Stomach (tissue), 9 donors: ENCODE data around the gene PRDM8. TPM values are rescaled to one million over a fixed set of nuclear protein-coding genes. Genes with fewer than 3 reads are reported as not detected.

Experiments
- DNase-seq, 2 donors: peaks; one replicate each; pipeline versions ENCODE4 v3.0.0 to v3.0.0-alpha.2; 2013 to 2019
- H3K27ac ChIP-seq, 5 donors: fragments of 200-600 bp in 4 of 5; sonication (generic) in 4 of 5; one replicate each; pipeline ENCODE4 v1.5.1; 2013 to 2019; ENCODE audit warnings: mild to moderate bottlenecking in 1 of 5, moderate library complexity in 1 of 5
- H3K27me3 ChIP-seq, 3 donors: fragments of 200-600 bp; sonication (generic); one replicate each; pipeline ENCODE4 v1.5.1; 2017 to 2019; ENCODE audit warnings: mixed run types in 1 of 3
- H3K36me3 ChIP-seq, 4 donors: fragments of 200-600 bp; sonication (generic); 1 replicate in 3 of 4; 2 replicates in 1 of 4; pipeline ENCODE4 v1.5.1; 2016 to 2019
- H3K4me1 ChIP-seq, 4 donors: fragments of 200-600 bp; sonication (generic); one replicate each; pipeline ENCODE4 v1.5.1; 2016 to 2019
- H3K4me3 ChIP-seq, 4 donors: fragments of 200-600 bp; sonication (generic) in 3 of 4; one replicate each; pipeline ENCODE4 v1.5.1; 2016 to 2019; ENCODE audit warnings: mild to moderate bottlenecking in 1 of 4
- H3K9me3 ChIP-seq, 4 donors: fragments of 200-600 bp; sonication (generic); one replicate each; pipeline ENCODE4 v1.5.1; 2016 to 2019
- EP300 ChIP-seq: sonication (generic); formaldehyde crosslinking; IDR thresholded peaks from one replicate; pipeline ENCODE4 v1.6.1; 2017; ENCODE audit warnings: antibody characterized with exemption
- POLR2A ChIP-seq, 4 donors: fragments of 450-650 bp; IDR thresholded peaks; one replicate each; pipeline ENCODE4 v1.6.1; 2016; ENCODE audit warnings: antibody characterized with exemption in 4 of 4, control low read depth in 2 of 4, mild to moderate bottlenecking in 1 of 4, moderate library complexity in 1 of 4
- POLR2AphosphoS5 ChIP-seq, 3 donors: sonication (generic); formaldehyde crosslinking; IDR thresholded peaks; one replicate each; pipeline ENCODE4 v1.6.1; 2016; ENCODE audit warnings: antibody characterized with exemption in 3 of 3
- WGBS, 5 donors: extraction: QIAGEN DNeasy Blood & Tissue Kit in 3 of 5; methylation state at CpG; one replicate each; pipeline versions ENCODE4 v1.1.5 to v1.1.7; 2013 to 2018; 5-methylcytosine and 5-hydroxymethylcytosine counted together
- intact Hi-C: fragments of 100-400 bp; cut with DNase I; formaldehyde crosslinking; loops from one replicate; pipeline ENCODE4 v1.15.1; 2023; ENCODE audit warnings: low total_unique reads
- polyA plus RNA-seq, 3 donors: library from polyadenylated mRNA; stranded (reverse); fragments of 200-250 nt; gene quantifications; one replicate each; pipeline ENCODE4 v1.2.3, GENCODE V29; 2013
- total RNA-seq, 5 donors: library from RNA; depleted of rRNA; stranded (reverse); fragments of >200 nt; gene quantifications; one replicate each; pipeline versions ENCODE4 v1.1.0 to v1.2.3, GENCODE V29; 2014 to 2016
- TF ChIP-seq, protein P1 (sequence below), 7 experiments: fragments of 450-650 bp in 4 of 7; fragments of 200-600 bp in 3 of 7; sonication (generic) in 3 of 7; IDR thresholded peaks; one replicate each; pipeline ENCODE4 v1.5.1; 2016 to 2019; ENCODE audit warnings: antibody characterized with exemption in 7 of 7, control low read depth in 2 of 7, mild to moderate bottlenecking in 1 of 7
- donor health status: healthy with polysubstance abuse.
- donor health status: Bipolar disorder and iron deficiency.
- donor health status: healthy.

PRDM8 gene
- total and polyA plus RNA-seq, 8 donors: 1.6 to 22.8 (median 2.9) TPM; not detected in 1

DNA sequence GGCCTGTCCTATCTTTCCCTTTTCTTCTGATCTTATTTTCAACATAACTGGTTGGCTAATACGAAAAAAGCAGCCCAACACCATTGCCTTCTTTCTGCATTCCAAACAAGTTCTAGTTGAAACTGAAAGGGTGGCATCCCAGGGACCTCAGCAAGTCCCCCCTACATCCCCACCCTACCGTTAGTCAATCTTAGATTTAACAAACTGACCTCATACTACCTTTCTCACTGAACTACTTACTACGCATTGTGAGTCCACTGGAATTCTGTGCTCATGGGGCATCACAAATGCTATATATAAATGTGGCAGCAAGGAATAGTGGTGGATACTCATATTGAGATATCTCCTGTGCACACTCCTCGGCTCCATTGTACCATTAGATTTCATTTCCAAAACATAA lies 36.1 kb downstream of the PRDM8 start:
- no peaks in the 10 kb centered on the region for H3K36me3 ChIP-seq
- no peak overlapping the region for H3K4me3 ChIP-seq
- H3K4me1 ChIP-seq: no peaks in the 10 kb centered on the region
- intact Hi-C loops: no loop called here
- no peaks in the 10 kb centered on the region for H3K9me3 ChIP-seq
- TF ChIP-seq POLR2AphosphoS5 (IDR thresholded peaks at IDR 0.05) (no peak), POLR2A (IDR thresholded peaks at IDR 0.05) (no peak), EP300 (no peak)
- TF ChIP-seq, protein P1, sequence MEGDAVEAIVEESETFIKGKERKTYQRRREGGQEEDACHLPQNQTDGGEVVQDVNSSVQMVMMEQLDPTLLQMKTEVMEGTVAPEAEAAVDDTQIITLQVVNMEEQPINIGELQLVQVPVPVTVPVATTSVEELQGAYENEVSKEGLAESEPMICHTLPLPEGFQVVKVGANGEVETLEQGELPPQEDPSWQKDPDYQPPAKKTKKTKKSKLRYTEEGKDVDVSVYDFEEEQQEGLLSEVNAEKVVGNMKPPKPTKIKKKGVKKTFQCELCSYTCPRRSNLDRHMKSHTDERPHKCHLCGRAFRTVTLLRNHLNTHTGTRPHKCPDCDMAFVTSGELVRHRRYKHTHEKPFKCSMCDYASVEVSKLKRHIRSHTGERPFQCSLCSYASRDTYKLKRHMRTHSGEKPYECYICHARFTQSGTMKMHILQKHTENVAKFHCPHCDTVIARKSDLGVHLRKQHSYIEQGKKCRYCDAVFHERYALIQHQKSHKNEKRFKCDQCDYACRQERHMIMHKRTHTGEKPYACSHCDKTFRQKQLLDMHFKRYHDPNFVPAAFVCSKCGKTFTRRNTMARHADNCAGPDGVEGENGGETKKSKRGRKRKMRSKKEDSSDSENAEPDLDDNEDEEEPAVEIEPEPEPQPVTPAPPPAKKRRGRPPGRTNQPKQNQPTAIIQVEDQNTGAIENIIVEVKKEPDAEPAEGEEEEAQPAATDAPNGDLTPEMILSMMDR (IDR thresholded peaks at IDR 0.05): no peak
- no peak for DNase-seq
- H3K27me3 ChIP-seq: peaks cover 0 to 6% (median 0%) of the 10 kb centered on the region in 3 donors
- no peak overlapping the region for H3K27ac ChIP-seq
- WGBS, 5 donors: 72 to 88% (median 81%) methylated on average over 4 of the region's 4 CpGs

DNA sequence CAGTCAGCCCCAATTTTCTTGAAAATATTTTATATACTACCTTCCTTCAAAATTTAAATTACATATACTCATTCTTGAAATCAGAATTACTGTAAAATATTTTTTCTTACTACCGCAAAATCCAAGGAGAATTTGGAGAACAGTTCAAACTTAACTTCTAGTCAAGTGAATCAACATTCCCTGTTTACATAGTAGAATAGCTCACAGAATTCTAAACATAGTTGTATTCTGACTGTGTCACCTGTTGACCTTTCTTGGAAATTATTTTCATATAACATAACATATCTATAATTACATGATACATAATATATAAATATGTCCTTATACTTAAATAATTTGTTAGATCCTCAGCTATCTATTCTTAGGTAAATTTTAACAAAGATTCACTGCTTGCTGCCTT lies 38.1 kb downstream of the PRDM8 start:
- H3K9me3 ChIP-seq: no peaks in the 10 kb centered on the region
- no peak for TF ChIP-seq POLR2AphosphoS5 (IDR thresholded peaks at IDR 0.05)
- no peak for TF ChIP-seq EP300
- TF ChIP-seq, protein P1 (IDR thresholded peaks at IDR 0.05): no peak
- no peak for TF ChIP-seq POLR2A (IDR thresholded peaks at IDR 0.05)
- WGBS, 5 donors: 44 to 63% (median 60%) methylated on average over 1 of the region's 1 CpG
- intact Hi-C loops: no loop called here
- DNase-seq: no peak
- no peak overlapping the region for H3K4me3 ChIP-seq
- peaks cover 0 to 10% (median 0%) of the 10 kb centered on the region in 3 donors for H3K27me3 ChIP-seq
- no peaks in the 10 kb centered on the region for H3K36me3 ChIP-seq
- H3K4me1 ChIP-seq: no peaks in the 10 kb centered on the region
- H3K27ac ChIP-seq: no peak overlapping the region

DNA sequence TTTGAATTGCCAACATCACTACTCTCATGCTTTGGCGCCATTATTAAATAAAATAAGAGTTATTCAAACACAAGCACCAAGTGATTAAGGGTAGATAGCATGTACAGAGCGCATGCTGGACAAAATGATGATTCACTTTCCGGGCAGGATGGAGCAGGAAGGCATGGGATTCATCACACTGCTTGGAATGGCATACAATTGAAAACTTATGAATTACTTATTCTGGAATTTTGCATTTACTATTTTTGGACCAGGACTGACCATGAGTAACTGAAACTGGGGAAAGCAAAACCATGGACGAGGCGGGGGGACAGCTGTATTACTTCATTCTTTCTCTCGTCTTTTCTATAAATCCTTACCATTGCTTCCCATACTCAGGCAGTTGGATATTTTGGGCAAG lies 40.7 kb downstream of the PRDM8 start:
- WGBS, 5 donors: 65 to 84% (median 82%) methylated on average over 6 of the region's 6 CpGs
- Histone ChIP-seq H3K27me3 (peaks cover 0 to 18% (median 0%) of the 10 kb centered on the region in 3 donors), H3K4me3 (no peak overlapping the region), H3K4me1 (no peaks in the 10 kb centered on the region), H3K36me3 (no peaks in the 10 kb centered on the region), H3K27ac (no peak overlapping the region), H3K9me3 (no peaks in the 10 kb centered on the region)
- TF ChIP-seq POLR2AphosphoS5 (IDR thresholded peaks at IDR 0.05): no peak
- no peak for TF ChIP-seq POLR2A (IDR thresholded peaks at IDR 0.05)
- no peak for TF ChIP-seq EP300
- TF ChIP-seq, protein P1 (IDR thresholded peaks at IDR 0.05): no peak
- intact Hi-C loops: no loop called here
- no peak for DNase-seq

DNA sequence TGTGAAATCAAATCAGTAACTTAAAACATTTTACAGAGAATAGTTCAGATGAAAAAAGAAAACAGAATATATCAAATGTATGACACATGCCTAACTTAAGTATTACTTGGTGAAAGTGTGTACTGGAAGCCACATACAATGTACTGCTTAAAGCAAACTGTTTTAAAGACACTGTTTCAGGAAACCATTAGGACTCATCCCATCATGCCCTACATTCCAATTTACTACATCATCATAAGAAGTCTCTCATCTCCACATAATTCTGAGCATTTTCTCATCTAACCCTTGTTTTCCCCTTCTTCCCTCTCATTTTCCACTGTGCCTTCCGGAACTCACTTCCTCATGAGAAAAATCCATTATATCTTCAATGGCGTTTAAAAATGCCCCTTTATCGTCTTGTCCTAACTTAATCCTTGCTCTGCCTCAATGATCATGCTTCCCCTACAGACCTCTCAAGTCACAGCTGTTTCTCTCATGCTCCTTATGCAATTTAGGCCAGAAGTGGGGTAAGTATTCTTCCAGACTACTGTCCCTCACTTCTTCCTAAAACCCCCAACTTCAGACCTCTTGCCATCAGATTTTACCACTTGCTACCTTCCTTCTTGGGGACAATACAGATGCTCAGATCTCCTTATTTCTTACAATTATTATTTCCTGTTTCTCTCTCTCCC lies 42.3 kb downstream of the PRDM8 start:
- intact Hi-C loops: no loop called here
- Histone ChIP-seq H3K27me3 (peaks cover 0 to 17% (median 0%) of the 10 kb centered on the region in 3 donors), H3K27ac (no peak overlapping the region), H3K4me1 (no peaks in the 10 kb centered on the region), H3K4me3 (no peak overlapping the region), H3K36me3 (no peaks in the 10 kb centered on the region), H3K9me3 (no peaks in the 10 kb centered on the region)
- no peak for DNase-seq
- 82 to 94% (median 88%) methylated on average over 3 of the region's 3 CpGs for WGBS, 5 donors
- TF ChIP-seq, protein P1 (IDR thresholded peaks at IDR 0.05): no peak
- TF ChIP-seq EP300 (no peak), POLR2A (IDR thresholded peaks at IDR 0.05) (no peak), POLR2AphosphoS5 (IDR thresholded peaks at IDR 0.05) (no peak)
